Coronary artery (tissue), 2 donors: ENCODE data around the gene TASP1.

Experiments
- DNase-seq: peaks from one replicate; pipeline ENCODE4 v3.0.0-alpha.2; 2017; ENCODE audit warnings: low spot score
- H3K27ac ChIP-seq, 2 donors: fragments of 200-600 bp; sonication (generic); one replicate each; pipeline ENCODE4 v1.5.1; 2016 to 2019
- H3K4me3 ChIP-seq: fragments of 200-600 bp; sonication (generic); 2 replicates; pipeline ENCODE4 v1.5.1; 2016; ENCODE audit warnings: mild to moderate bottlenecking, moderate library complexity
- CTCF ChIP-seq: fragments of 200-600 bp; sonication (generic); IDR thresholded peaks from one replicate; pipeline ENCODE4 v1.5.1; 2019; ENCODE audit warnings: antibody characterized with exemption

TASP1 gene

GRCh38 chr20:13353261-13353945 lies 285.3 kb downstream of the TASP1 start:
- H3K4me3 ChIP-seq, result no peak overlapping the region
- no peak overlapping the region for H3K27ac ChIP-seq
- no peak for DNase-seq
- TF ChIP-seq CTCF, result no peak

DNA sequence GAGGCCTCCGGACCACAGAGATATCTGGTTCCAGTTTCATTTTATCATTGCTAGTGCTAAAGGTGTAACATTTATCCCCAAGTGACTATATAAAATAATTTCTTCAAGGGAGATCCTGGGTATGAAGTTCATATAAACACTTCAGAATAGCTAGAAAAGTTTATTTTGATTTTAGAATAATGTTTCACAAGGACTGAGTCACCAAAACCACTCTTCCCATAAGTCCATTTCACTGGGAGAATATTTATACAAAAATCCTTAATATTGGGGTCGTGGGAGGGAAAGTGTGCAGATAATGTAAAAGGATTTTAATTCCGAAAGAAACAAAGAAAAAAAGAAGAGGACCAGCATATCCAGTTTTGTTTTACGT lies 289.5 kb downstream of the TASP1 start:
- Histone ChIP-seq H3K4me3 (no peak overlapping the region), H3K27ac (no peak overlapping the region)
- TF ChIP-seq CTCF, result no peak
- no peak for DNase-seq

- no peak for TF ChIP-seq CTCF
- Histone ChIP-seq H3K27ac (no peak overlapping the region), H3K4me3 (peak overlapping the region; percentile 45)
- no peak for DNase-seq
These were observed 290.2 kb downstream of the TASP1 start for GRCh38 chr20:13348311-13349234.

DNA sequence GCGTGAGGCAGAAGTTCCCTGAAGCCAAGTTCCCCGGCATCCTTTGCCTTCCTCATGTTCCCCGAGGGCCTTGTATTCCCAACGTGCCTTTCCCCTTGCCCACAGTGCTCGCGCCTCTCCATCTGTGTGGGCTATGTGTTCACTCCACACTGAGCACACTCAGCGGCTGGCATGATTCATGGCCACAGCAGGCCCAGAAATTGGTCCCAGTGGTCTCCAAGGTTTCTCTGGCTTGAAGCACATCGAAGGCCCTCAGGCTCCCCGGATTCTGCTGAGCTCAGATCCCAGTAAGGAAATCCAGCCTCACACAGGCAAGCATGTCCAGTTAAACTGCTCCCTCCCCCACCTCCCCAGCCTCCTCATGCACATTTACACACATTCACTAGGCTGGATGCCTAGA lies 294.1 kb downstream of the TASP1 start:
- DNase-seq, result no peak
- H3K27ac ChIP-seq, result no peak overlapping the region
- TF ChIP-seq CTCF, result no peak
- H3K4me3 ChIP-seq, result no peak overlapping the region

- TF ChIP-seq CTCF, result no peak
- no peak for DNase-seq
- no peak overlapping the region for H3K27ac ChIP-seq
- no peak overlapping the region for H3K4me3 ChIP-seq
These were observed 296.1 kb downstream of the TASP1 start for GRCh38 chr20:13342469-13343242.

DNA sequence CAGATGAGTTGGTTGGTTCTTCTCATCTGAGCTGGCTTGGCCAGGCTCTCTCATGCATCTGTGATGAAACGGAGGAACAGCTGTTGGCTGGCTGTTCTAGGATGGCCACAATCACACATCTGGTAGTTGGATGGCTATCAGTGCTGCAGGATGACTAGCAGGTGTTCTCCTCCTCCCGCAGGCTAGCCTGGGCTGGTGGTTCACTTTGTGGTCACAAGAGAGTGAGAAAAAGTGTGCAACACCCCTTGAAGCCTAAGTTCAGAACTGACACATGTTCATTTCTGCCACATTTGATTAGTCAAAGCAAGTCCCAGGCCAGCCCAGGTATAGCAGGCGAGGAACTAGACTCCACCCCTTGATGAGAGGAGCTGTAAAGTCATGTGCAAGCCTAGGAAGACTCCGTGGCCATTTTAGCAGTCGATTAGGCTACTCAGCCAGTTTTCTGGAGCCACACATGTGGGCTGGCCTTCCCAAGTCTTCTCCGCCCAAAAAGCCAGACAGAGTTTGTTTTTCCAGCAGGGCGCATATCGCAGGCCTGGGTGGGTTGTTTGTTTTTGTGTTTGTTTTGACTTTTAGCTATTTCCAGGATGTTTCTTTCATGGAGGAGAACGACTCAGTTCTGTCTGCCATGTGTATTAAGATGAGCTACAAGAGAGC lies 296.9 kb downstream of the TASP1 start:
- no peak overlapping the region for H3K27ac ChIP-seq
- no peak for TF ChIP-seq CTCF
- DNase-seq, result no peak
- H3K4me3 ChIP-seq, result no peak overlapping the region
